Common myeloid progenitor, CD34-positive (primary cell): ENCODE data around the gene MED25.

Experiments used
- CTCF ChIA-PET: fragments of 350-600 bp; sonication (Branson Sonifier 250); formaldehyde crosslinking; loops from one replicate; lab custom pipeline; 2021; ENCODE audit warnings: antibody characterized with exemption; lab: Charles Lee
- POLR2A ChIA-PET: fragments of 350-600 bp; sonication (Branson Sonifier 250); formaldehyde crosslinking; loops from one replicate; lab custom pipeline; 2021; ENCODE audit warnings: antibody characterized with exemption; lab: Charles Lee
- DNase-seq, 3 donors: peaks; one replicate each; pipeline versions ENCODE4 v3.0.0 to v3.0.0-alpha.2; 2013
- H3K27ac ChIP-seq, 2 experiments: 1 replicate in 1 of 2; 2 replicates in 1 of 2; pipeline ENCODE4 v1.7.0; 2013; ENCODE audit warnings: inconsistent platforms in 2 of 2, low read length in 2 of 2, mild to moderate bottlenecking in 2 of 2, low read depth in 1 of 2, moderate library complexity in 1 of 2; ENCODE audit not compliant: severe bottlenecking in 2 of 2, insufficient read depth in 1 of 2, poor library complexity in 1 of 2
- H3K27me3 ChIP-seq, 5 experiments: replicated peaks in 2 of 5; 1 replicate in 3 of 5; 2 replicates in 2 of 5; pipeline versions ENCODE4 v1.6.1 to v1.7.0; 2013; ENCODE audit warnings: low read length in 4 of 5, mild to moderate bottlenecking in 2 of 5, moderate library complexity in 2 of 5, inconsistent platforms in 1 of 5; ENCODE audit not compliant: insufficient read depth in 5 of 5, control insufficient read depth in 4 of 5
- H3K36me3 ChIP-seq, 4 experiments: 1 replicate in 2 of 4; 2 replicates in 2 of 4; pipeline versions ENCODE4 v1.6.1 to v1.7.0; 2013; ENCODE audit warnings: low read length in 3 of 4, control low read depth in 1 of 4, mild to moderate bottlenecking in 1 of 4; ENCODE audit not compliant: control insufficient read depth in 4 of 4, insufficient read depth in 4 of 4
- H3K4me1 ChIP-seq, 4 experiments: 1 replicate in 3 of 4; 2 replicates in 1 of 4; pipeline versions ENCODE4 v1.6.1 to v1.7.1; 2013; ENCODE audit warnings: low read length in 3 of 4, mild to moderate bottlenecking in 3 of 4, control low read depth in 1 of 4, inconsistent platforms in 1 of 4, moderate library complexity in 1 of 4; ENCODE audit not compliant: control insufficient read depth in 4 of 4, insufficient read depth in 4 of 4; ENCODE audit errors: control extremely low read depth in 1 of 4
- H3K4me3 ChIP-seq, 7 experiments: 1 replicate in 4 of 7; 2 replicates in 3 of 7; pipeline versions ENCODE4 v1.5.1 to v1.7.0; 2013; ENCODE audit warnings: mild to moderate bottlenecking in 7 of 7, low read length in 6 of 7, moderate library complexity in 6 of 7, inconsistent platforms in 2 of 7, low read depth in 2 of 7, control low read depth in 1 of 7; ENCODE audit not compliant: insufficient read depth in 4 of 7, control insufficient read depth in 1 of 7; ENCODE audit errors: extremely low read depth in 1 of 7
- H3K9me3 ChIP-seq, 5 experiments: 1 replicate in 4 of 5; 2 replicates in 1 of 5; pipeline versions ENCODE4 v1.6.1 to v1.7.1; 2013; ENCODE audit warnings: low read length in 4 of 5, mild to moderate bottlenecking in 2 of 5, inconsistent platforms in 1 of 5, low read depth in 1 of 5, moderate library complexity in 1 of 5; ENCODE audit not compliant: control insufficient read depth in 4 of 5, insufficient read depth in 2 of 5; ENCODE audit errors: control extremely low read depth in 1 of 5
- WGBS: methylation state at CpG from one replicate; pipeline ENCODE4 v1.1.5; 2013; ENCODE audit not compliant: insufficient coverage; 5-methylcytosine and 5-hydroxymethylcytosine counted together

MED25 gene

GRCh38 chr19:49839713-49840112 is 21.6 kb downstream of the MED25 start:
- CTCF ChIA-PET = no interaction called here
- no peak for DNase-seq

DNA sequence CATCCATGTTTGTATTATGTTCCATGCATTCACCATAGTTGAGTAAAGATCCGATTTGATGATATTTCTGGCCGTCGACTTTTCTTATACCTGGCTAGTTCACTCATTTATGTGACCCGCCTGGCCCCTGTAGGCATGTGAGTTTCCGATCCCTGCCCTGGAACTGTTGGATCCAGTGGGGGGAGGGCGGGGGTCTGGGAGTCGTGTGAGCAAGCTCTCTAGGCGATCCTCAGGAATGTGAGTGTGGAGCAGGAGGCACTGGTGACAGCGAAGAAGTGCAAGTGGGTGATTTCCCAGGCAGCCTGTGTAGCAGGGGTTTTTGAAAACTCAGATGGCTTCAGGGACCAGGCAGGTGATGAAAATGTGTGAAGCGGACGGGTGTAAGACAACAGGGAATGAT is 22.2 kb downstream of the MED25 start:
- WGBS = 97% methylated on average over 11 of the region's 11 CpGs
- no peak overlapping the region for H3K4me3 ChIP-seq
- no peak overlapping the region for H3K27ac ChIP-seq
- H3K4me1 ChIP-seq = no peaks in the 10 kb centered on the region
- CTCF ChIA-PET = no interaction called here
- no peak for DNase-seq
- POLR2A ChIA-PET = no interaction called here
- H3K9me3 ChIP-seq = no peaks in the 10 kb centered on the region
- H3K27me3 ChIP-seq = no peaks in the 10 kb centered on the region
- peaks cover 14 to 53% (median 44%) of the 10 kb centered on the region in 4 experiments for H3K36me3 ChIP-seq

More at GRCh38 chr19:49839713-49840112, 21.6 kb downstream of the MED25 start:
- POLR2A ChIA-PET = no interaction called here
- Histone ChIP-seq H3K9me3 (no peaks in the 10 kb centered on the region), H3K4me1 (no peaks in the 10 kb centered on the region), H3K27me3 (no peaks in the 10 kb centered on the region), H3K4me3 (no peak overlapping the region), H3K27ac (no peak overlapping the region), H3K36me3 (peaks cover 17 to 59% (median 48%) of the 10 kb centered on the region in 4 experiments)
- WGBS = 100% methylated on average over 8 of the region's 11 CpGs

DNA sequence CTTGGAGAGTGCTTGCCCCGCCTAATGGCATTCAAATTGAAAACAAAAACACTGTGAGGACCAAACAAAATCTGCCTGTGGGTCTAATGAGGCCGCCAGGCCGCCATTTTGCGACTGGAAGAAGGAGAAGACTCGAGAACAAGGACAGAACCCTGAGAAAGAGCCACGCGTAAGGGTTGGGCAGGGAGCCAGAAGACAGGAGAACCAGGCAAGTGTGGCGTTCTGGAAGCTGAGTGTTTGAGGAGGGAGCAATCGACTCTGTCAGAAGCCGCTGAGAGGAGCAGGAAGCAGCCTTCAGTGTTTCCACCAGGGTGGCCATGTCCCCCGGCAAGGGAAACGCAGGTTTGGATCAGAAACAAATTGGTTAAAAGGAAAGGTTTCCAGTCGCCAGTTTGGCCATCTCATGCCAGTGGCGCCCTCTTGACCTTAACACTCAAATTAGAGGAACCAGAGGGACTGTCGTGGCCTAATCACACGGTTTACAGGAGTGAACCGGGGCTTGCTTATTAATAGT is 22.7 kb downstream of the MED25 start:
- H3K9me3 ChIP-seq = no peaks in the 10 kb centered on the region
- WGBS = 98% methylated on average over 12 of the region's 17 CpGs
- POLR2A ChIA-PET = interaction anchor here (0.6 kb wide), 1 partner anchor 27 kb away, joined by 3 read pairs; the partner anchor contains the start of gene PNKP

GRCh38 chr19:49843265-49843664 is 25.2 kb downstream of the MED25 start:
- POLR2A ChIA-PET = interaction anchor here (1.0 kb wide), 1 partner anchor 26 kb away, joined by 4 read pairs; no protein-coding TSS in a partner anchor

More for the DNA sequence above, 22.7 kb downstream of the MED25 start:
- Histone ChIP-seq H3K4me3 (no peak overlapping the region), H3K27me3 (no peaks in the 10 kb centered on the region), H3K4me1 (no peaks in the 10 kb centered on the region), H3K27ac (no peak overlapping the region), H3K36me3 (peaks cover 14 to 48% (median 39%) of the 10 kb centered on the region in 4 experiments)
- CTCF ChIA-PET = no interaction called here
- DNase-seq = no peak

GRCh38 chr19:49844138-49845095 is 26.3 kb downstream of the MED25 start:
- H3K9me3 ChIP-seq = peaks cover 0 to 6% (median 0%) of the 10 kb centered on the region in 5 experiments
- peaks cover 3 to 14% (median 11%) of the 10 kb centered on the region in 4 experiments for H3K4me1 ChIP-seq
- H3K4me3 ChIP-seq = no peak overlapping the region
- 94% methylated on average over 17 of the region's 18 CpGs for WGBS
- H3K27me3 ChIP-seq = no peaks in the 10 kb centered on the region
- DNase-seq = no peak
- peaks cover 5 to 13% (median 11%) of the 10 kb centered on the region in 4 experiments for H3K36me3 ChIP-seq
- ChIA-PET POLR2A (no interaction called here), CTCF (interaction anchor here (1.2 to 1.4 kb wide), 3 partner anchors 25 to 34 kb away, joined by 3 to 4 read pairs (median 3); partner anchors contain the start of gene FUZ)
- no peak overlapping the region for H3K27ac ChIP-seq

More at GRCh38 chr19:49843265-49843664, 25.2 kb downstream of the MED25 start:
- Histone ChIP-seq H3K4me3 (no peak overlapping the region), H3K4me1 (peaks cover 0 to 5% (median 3%) of the 10 kb centered on the region in 4 experiments), H3K9me3 (no peaks in the 10 kb centered on the region), H3K27ac (no peak overlapping the region), H3K27me3 (no peaks in the 10 kb centered on the region), H3K36me3 (peaks cover 7 to 25% (median 21%) of the 10 kb centered on the region in 4 experiments)
- CTCF ChIA-PET = interaction anchor here (1.2 kb wide), 1 partner anchor 30 kb away, joined by 3 read pairs; the partner anchor contains the start of gene FUZ
- no peak for DNase-seq
- WGBS = 100% methylated on average over 1 of the region's 3 CpGs

- CTCF ChIA-PET = interaction anchor here (1.4 kb wide), 1 partner anchor 35 kb away, joined by 3 read pairs; no protein-coding TSS in a partner anchor
- peaks cover 0 to 6% (median 0%) of the 10 kb centered on the region in 5 experiments for H3K9me3 ChIP-seq
- POLR2A ChIA-PET = no interaction called here
- H3K4me1 ChIP-seq = peaks cover 3 to 21% (median 16%) of the 10 kb centered on the region in 4 experiments
- H3K27ac ChIP-seq = no peak overlapping the region
- 86% methylated on average over 3 of the region's 3 CpGs for WGBS
- no peak overlapping the region for H3K4me3 ChIP-seq
- DNase-seq = no peak
- H3K36me3 ChIP-seq = peaks cover 0 to 7% (median 7%) of the 10 kb centered on the region in 4 experiments
- H3K27me3 ChIP-seq = no peaks in the 10 kb centered on the region
Observed at GRCh38 chr19:49845414-49845813, 27.3 kb downstream of the MED25 start.
